NOMO-1 treated with dmso at 0.1 percent for 144 hours (cell line): ENCODE measurements around the gene GRAMD1A.
"Not testable (repeated sequence)": the region's sequence is repeated elsewhere in the genome, so short reads cannot be mapped to it uniquely, and the experiment has no call there.

ENCODE experiments used
- DNase-seq: peaks from one replicate; lab custom pipeline; 2025; ENCODE audit not compliant: unreplicated experiment; lab: John Stamatoyannopoulos, UW

GRAMD1A gene

GRCh38 chr19:35051268-35051667 is 51.1 kb downstream of the GRAMD1A start:
- not testable (repeated sequence) for DNase-seq

- no peak for DNase-seq
These were observed 51.7 kb downstream of the GRAMD1A start for GRCh38 chr19:35051796-35052195.

GRCh38 chr19:35052599-35053190 is 52.6 kb downstream of the GRAMD1A start:
- DNase-seq, result no peak

GRCh38 chr19:35053667-35054293 is 53.7 kb downstream of the GRAMD1A start:
- no peak for DNase-seq

GRCh38 chr19:35054626-35055025 is 54.5 kb downstream of the GRAMD1A start:
- no peak for DNase-seq

GRCh38 chr19:35055715-35056179 is 55.6 kb downstream of the GRAMD1A start:
- DNase-seq, result no peak

GRCh38 chr19:35056513-35057063 is 56.5 kb downstream of the GRAMD1A start:
- DNase-seq, result no peak

GRCh38 chr19:35058370-35058769 is 58.2 kb downstream of the GRAMD1A start:
- DNase-seq, result no peak

- DNase-seq, result no peak
These were observed 59.1 kb downstream of the GRAMD1A start for GRCh38 chr19:35059006-35059798.

GRCh38 chr19:35059799-35060091 is 59.6 kb downstream of the GRAMD1A start:
- no peak for DNase-seq

- no peak for DNase-seq
These were observed 60.2 kb downstream of the GRAMD1A start for GRCh38 chr19:35060160-35060855.

GRCh38 chr19:35061583-35062373 is 61.7 kb downstream of the GRAMD1A start:
- no peak for DNase-seq

- DNase-seq, result no peak
These were observed 62.8 kb downstream of the GRAMD1A start for GRCh38 chr19:35062942-35063341.

GRCh38 chr19:35063940-35064818 is 64.1 kb downstream of the GRAMD1A start:
- no peak for DNase-seq

GRCh38 chr19:35065574-35065973 is 65.5 kb downstream of the GRAMD1A start:
- DNase-seq, result no peak

- no peak for DNase-seq
These were observed 66.0 kb downstream of the GRAMD1A start for GRCh38 chr19:35066121-35066520.

GRCh38 chr19:35066691-35067563 is 66.8 kb downstream of the GRAMD1A start:
- DNase-seq, result peak; percentile 73

- no peak for DNase-seq
These were observed 69.0 kb downstream of the GRAMD1A start for GRCh38 chr19:35068941-35069634.
